Stimulated activated CD4-positive, alpha-beta T cell treated with anti-CD3 and anti-CD28 coated beads, Interleukin-4, amount 100 ng/mL, for 24 hours (primary cell): ENCODE data around the gene OLR1.
"Not testable (repeated sequence)": the region's sequence is repeated elsewhere in the genome, so short reads cannot be mapped to it uniquely, and the experiment has no call there.

Experiments
- DNase-seq: peaks from one replicate; pipeline ENCODE4 v3.0.0-alpha.2; 2020

Gene OLR1

GRCh38 chr12:10190558-10191388 is 18.8 kb upstream of the OLR1 start:
- DNase-seq, result peak; percentile 49

GRCh38 chr12:10189653-10190052 is 17.7 kb upstream of the OLR1 start:
- DNase-seq, result no peak

DNA sequence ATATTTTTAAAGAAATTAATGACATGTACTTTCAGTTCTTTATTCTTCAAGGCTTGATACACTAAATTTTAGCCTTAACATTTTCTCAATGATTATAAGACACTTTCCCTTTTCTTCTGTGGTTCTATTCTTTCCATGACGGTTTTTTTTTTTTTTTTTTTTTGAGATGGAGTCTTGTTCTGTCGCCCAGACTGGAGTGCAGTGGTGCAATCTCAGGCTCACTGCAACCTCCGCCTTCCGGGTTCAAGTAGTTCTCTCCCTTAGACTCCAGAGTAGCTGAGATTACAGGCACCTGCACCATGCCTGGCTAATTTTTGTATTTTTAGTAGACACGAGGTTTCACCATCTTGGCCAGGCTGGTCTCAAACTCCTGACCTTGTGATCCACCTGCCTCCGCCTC is 15.0 kb upstream of the OLR1 start:
- not testable (repeated sequence) for DNase-seq

GRCh38 chr12:10186299-10186698 is 14.4 kb upstream of the OLR1 start:
- no peak for DNase-seq

DNA sequence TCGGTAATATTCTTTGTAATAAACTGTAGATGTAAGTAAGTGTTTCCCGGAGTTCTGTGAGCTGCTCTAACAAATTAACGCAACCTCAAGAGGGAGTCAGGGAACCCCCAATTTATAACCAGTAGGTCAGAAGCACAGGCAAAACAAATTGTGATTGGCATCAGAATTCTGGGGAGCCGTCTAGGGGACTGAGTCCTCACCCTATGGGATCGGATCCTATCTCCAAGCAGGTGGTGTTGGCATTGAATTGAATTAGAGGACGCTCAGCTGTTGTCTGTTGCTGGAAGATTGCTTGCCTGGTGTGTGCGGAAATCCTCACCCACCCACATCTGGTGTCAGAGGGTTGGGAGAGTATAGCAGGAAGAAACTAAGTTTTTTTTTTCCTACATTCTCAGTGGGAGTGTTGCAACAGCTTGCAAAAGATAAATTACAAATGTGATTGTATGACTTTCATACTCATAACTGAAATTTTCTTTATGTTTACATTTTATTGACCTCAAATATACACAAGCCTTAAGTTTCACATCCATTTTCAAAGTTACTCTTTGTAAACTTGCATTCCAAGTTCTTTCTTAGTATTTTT is 12.4 kb upstream of the OLR1 start:
- no peak for DNase-seq

- DNase-seq, result peak; percentile 4
Measured at GRCh38 chr12:10182354-10183049, 10.6 kb upstream of the OLR1 start.

GRCh38 chr12:10179776-10180181 is 7.8 kb upstream of the OLR1 start:
- DNase-seq, result no peak

DNA sequence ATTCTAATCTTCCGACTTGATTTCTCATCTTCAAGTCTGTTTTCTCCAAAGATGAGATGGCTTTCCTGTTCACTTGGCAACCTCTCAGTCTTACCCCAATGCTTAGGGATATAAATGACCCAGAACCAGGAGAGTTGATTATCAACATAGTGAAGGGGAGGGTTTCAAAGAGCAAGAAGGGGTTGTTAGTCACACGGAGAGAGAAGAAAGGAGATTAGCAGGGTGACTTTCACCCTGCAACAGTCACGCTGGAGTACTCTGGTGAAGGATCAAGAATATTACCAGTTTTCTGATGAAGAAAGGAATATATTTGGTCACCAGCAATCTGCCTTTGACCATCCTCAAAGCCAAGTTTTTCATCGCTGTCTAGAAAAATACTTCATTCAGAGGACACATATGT is 6.9 kb upstream of the OLR1 start, which contains the start of gene TMEM52B:
TMEM52B (plus strand) TSS at position 212 of the 400 bp plus-strand sequence. CDS start 543 bp downstream, outside the sequence.
- DNase-seq, result no peak

GRCh38 chr12:10175846-10176636 is 4.1 kb upstream of the OLR1 start:
- no peak for DNase-seq

DNA sequence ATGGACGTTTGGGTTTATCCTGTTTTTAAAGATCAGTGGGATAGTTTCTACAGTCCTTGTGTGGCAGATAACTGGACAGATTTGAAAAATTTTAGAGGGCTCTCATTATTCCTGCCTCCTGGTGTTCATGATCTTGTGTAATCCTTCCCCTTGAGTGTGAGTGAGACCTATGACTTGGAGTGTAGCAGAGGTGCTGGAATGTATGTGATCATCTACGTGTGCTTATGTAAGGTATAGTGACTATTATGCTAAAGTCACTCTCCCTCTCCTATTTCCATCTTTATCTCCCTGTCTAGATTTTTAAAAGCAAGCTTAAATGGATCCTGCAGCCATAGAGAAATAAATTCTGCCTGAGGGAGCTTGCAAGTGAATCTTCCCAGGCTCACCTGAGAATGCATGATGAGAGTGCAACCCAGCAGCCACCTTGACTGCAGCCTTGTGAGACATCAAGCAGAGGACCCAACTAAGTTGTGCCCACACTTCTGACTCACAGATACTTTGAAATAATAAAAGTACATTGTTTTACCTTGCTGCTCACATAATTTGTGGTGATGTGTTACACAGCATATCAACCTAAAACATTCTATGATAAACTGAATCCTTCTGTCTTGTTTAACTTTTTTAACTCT is 3.2 kb upstream of the OLR1 start:
- no peak for DNase-seq

DNA sequence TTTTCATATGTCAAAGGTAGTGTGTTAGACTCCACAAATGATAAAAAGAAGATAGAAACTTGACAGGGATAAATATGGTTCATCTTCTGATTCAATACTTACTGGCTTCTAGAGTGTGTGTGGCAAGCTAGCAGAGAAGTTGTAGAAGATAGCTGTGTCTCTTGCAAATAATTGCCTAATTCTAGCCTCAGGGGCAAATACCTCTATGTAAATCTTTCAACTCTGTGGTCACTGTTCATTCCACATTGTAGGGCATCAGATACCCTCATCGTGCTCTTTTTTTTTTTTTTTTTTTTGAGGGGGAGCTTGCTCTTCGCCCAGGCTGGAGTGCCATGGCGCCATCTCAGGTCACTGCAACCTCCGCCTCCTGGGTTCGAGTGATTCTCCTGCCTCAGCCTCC is 1.7 kb downstream of the OLR1 start:
- no peak for DNase-seq

GRCh38 chr12:10169104-10169503 is 2.8 kb downstream of the OLR1 start:
- no peak for DNase-seq

DNA sequence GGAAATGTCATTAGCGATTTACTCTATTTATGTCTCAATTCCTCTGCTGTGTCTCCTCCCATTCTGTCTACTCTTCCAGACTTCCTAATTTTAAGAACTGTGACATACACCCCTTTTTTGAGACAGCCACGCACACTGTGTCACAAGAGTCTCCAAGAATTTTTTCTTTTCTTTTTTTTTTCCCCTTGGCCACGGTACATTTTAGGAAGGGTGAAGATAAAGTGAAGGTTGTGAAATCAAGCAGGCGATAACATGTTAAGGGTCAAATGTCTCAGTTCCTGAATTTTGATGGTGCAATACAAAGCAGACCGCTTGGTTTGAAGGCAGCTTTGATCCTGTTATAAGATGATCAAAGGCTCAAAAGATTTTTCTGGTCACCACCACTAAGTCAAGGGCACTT is 4.3 kb downstream of the OLR1 start:
- no peak for DNase-seq

DNA sequence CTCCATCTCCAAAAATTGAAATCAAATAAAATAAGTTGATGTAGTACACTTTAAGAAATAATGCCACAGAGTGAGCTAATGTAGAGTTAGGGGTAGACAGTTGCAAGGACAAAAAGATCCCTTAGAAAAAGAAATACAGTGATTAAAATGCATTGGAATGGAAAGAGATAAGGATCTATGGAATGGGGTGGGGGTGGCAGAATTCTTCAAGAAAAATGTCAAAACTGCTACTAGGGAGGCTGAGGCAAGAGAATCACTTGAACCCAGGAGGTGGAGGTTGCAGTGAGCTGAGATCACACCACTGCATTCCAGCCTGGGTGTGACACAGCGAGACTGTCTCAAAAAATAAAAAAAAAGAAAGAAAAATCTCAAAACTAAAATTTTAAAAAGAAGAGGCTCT is 6.5 kb downstream of the OLR1 start:
- DNase-seq, result no peak

DNA sequence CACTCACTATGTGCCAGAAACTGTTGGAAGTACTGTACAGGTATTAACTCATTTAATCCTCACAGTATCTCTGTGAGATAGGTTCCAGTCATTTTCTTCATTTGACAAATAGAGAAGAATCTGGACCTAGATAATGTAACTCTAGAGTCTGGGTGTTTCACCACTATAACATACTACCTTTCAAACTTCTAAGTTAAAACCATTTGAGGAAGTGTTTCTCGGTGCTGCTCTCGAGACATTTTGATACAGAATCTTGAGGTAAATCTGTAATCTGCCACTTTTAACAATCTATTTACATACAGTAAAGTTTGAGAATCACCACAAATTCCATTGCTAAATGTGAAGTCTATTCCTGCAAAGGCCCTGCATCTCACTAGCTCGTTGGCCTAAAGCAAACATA is 8.8 kb downstream of the OLR1 start:
- DNase-seq, result no peak

DNA sequence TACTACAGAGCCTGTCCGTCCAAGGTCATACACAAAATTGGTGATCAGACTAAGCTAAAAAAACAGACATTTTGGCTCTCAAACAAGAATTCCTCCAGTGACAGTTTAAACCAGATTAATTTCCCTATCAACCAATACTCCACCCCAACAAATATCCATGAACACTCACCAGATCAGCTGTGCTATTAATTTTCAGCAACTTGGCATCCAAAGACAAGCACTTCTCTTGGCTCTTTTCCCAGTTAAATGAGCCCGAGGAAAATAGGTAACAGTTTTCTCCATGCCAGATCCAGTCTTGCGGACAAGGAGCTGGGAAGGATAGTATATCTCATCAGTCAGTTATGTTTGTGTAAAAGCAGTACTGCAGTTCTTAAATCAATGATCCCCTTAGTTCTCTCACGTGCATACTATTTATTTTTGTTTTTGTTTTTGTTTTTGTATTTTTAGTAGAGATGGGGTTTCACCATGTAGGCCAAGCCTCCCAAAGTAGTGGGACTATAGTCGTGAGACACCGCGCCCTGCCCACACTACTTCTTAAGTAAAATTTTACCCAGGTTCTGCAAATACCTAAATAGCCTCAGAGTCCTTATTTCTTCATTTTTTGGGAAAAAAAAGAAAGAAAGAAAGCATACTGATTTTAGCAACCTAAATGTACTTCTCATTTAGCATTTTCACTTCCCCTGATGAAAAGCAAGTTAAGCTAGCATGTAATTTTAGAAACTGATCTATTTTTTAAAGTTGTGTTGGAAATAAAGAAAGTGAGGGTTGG is 11.1 kb downstream of the OLR1 start:
- DNase-seq, result no peak

- DNase-seq, result no peak
Measured at GRCh38 chr12:10159280-10159679, 12.7 kb downstream of the OLR1 start.

- no peak for DNase-seq
Measured at GRCh38 chr12:10158406-10158805, 13.5 kb downstream of the OLR1 start.

- no peak for DNase-seq
Measured at GRCh38 chr12:10155966-10156365, 16.0 kb downstream of the OLR1 start.

DNA sequence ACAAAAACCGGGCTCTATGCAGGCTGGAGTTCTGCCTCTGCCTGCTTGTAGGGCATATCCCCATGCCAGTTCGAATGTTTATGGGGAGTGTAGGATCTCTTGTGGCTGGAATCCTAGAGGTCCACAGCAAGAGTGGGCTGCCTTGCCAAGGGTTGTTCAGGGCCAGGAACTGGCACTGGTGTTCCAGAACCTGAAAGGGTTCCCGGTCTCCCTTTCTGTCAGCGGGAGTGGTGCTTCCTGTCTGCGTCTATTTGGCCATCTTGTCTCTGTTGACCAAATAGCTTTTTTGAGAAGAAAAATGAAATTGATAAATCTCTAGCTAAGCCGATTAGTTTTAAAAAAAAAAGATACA is 17.8 kb downstream of the OLR1 start:
- DNase-seq, result no peak

- peak; percentile 60 for DNase-seq
Measured at GRCh38 chr12:10153271-10154144, 18.4 kb downstream of the OLR1 start.
